B cell (primary cell): ENCODE data around the gene DHRS4. TPM values are rescaled to one million over a fixed set of nuclear protein-coding genes. Genes with fewer than 3 reads are reported as not detected.

ENCODE experiments used
- ATAC-seq: fragments of 200-7000 bp; cut with Tn5 transposase; one replicate; pipeline ENCODE4 v1.10.0; 2021; ENCODE audit warnings: low read depth, mild to moderate bottlenecking, moderate number of reproducible peaks, moderate library complexity
- CTCF ChIA-PET: fragments of 350-600 bp; sonication (Branson Sonifier 250); formaldehyde crosslinking; loops from one replicate; lab custom pipeline; 2021; ENCODE audit warnings: antibody characterized with exemption, inconsistent platforms; lab: Charles Lee
- POLR2A ChIA-PET: fragments of 350-600 bp; sonication (Branson Sonifier 250); formaldehyde crosslinking; loops from one replicate; lab custom pipeline; 2021; ENCODE audit warnings: antibody characterized with exemption; lab: Charles Lee
- DNase-seq: peaks from one replicate; pipeline ENCODE4 v3.0.0; 2013
- H2AFZ ChIP-seq: 2 replicates; pipeline ENCODE4 v1.6.1; 2012; ENCODE audit warnings: mild to moderate bottlenecking, low read depth, low read length; ENCODE audit not compliant: insufficient read depth, poor library complexity, severe bottlenecking
- H3K27ac ChIP-seq, 2 donors: 1 replicate in 1 of 2; 2 replicates in 1 of 2; pipeline ENCODE4 v1.5.1; 2012 to 2013; ENCODE audit warnings: low read length in 2 of 2, mild to moderate bottlenecking in 2 of 2, moderate library complexity in 1 of 2
- H3K27me3 ChIP-seq, 4 experiments: fragments of 200-600 bp in 1 of 4; sonication (generic) in 1 of 4; replicated peaks in 1 of 4; 1 replicate in 2 of 4; 2 replicates in 2 of 4; pipeline versions ENCODE4 v1.6.1 to v1.7.0; 2013 to 2016; ENCODE audit warnings: low read length in 3 of 4, mild to moderate bottlenecking in 2 of 4, mixed read lengths in 1 of 4, moderate library complexity in 1 of 4; ENCODE audit not compliant: insufficient read depth in 4 of 4, control insufficient read depth in 3 of 4; ENCODE audit errors: control extremely low read depth in 1 of 4
- H3K36me3 ChIP-seq, 2 experiments: replicated peaks in 1 of 2; 1 replicate in 1 of 2; 2 replicates in 1 of 2; pipeline versions ENCODE4 v1.6.1 to v1.7.1; 2013; ENCODE audit warnings: low read length in 1 of 2; ENCODE audit not compliant: insufficient read depth in 2 of 2, control insufficient read depth in 1 of 2; ENCODE audit errors: control extremely low read depth in 1 of 2, extremely low read depth in 1 of 2
- H3K4me1 ChIP-seq, 2 donors: fragments of 200-600 bp in 1 of 2; sonication (generic) in 1 of 2; 1 replicate in 1 of 2; 2 replicates in 1 of 2; pipeline versions ENCODE4 v1.5.1 to v1.6.1; 2013 to 2017; ENCODE audit warnings: low read length in 2 of 2; ENCODE audit not compliant: control insufficient read depth in 2 of 2, insufficient read depth in 2 of 2
- H3K4me2 ChIP-seq: replicated peaks from 2 replicates; pipeline ENCODE3; 2012; ENCODE audit warnings: mild to moderate bottlenecking, low read depth, low read length; ENCODE audit not compliant: poor library complexity, severe bottlenecking
- H3K4me3 ChIP-seq, 5 experiments: fragments of 200-600 bp in 1 of 5; sonication (generic) in 1 of 5; 1 replicate in 3 of 5; 2 replicates in 2 of 5; pipeline versions ENCODE4 v1.5.1 to v1.7.0; 2011 to 2016; ENCODE audit warnings: low read length in 4 of 5, mild to moderate bottlenecking in 4 of 5, low read depth in 2 of 5, control low read depth in 1 of 5, moderate library complexity in 1 of 5; ENCODE audit not compliant: insufficient read depth in 1 of 5; ENCODE audit errors: control extremely low read depth in 1 of 5, extremely low read depth in 1 of 5
- H3K79me2 ChIP-seq: fragments of 200-600 bp; sonication (generic); one replicate; pipeline ENCODE4 v1.6.0; 2016; ENCODE audit warnings: low read length; ENCODE audit not compliant: control insufficient read depth, insufficient read depth
- H3K9ac ChIP-seq: fragments of 200-600 bp; sonication (generic); 2 replicates; pipeline ENCODE4 v1.6.1; 2017; ENCODE audit warnings: mild to moderate bottlenecking, low read length, moderate library complexity
- H3K9me3 ChIP-seq, 3 donors: one replicate each; pipeline versions ENCODE4 v1.6.1 to v1.7.1; 2013; ENCODE audit warnings: low read length in 2 of 3; ENCODE audit not compliant: control insufficient read depth in 2 of 3, insufficient read depth in 1 of 3; ENCODE audit errors: control extremely low read depth in 1 of 3
- H4K20me1 ChIP-seq: 2 replicates; pipeline ENCODE4 v1.6.0; 2012; ENCODE audit warnings: mild to moderate bottlenecking, low read length; ENCODE audit not compliant: insufficient read depth, control insufficient read depth, poor library complexity, severe bottlenecking
- H3K27ac Mint-ChIP-seq: one replicate; pipeline ENCODE4 v1.8.0; 2021; ENCODE audit warnings: mixed read lengths
- H3K27me3 Mint-ChIP-seq: one replicate; pipeline ENCODE4 v1.8.0; 2021; ENCODE audit warnings: mixed read lengths
- H3K4me1 Mint-ChIP-seq: one replicate; pipeline ENCODE4 v1.8.0; 2021; ENCODE audit warnings: mixed read lengths
- H3K4me3 Mint-ChIP-seq: one replicate; pipeline ENCODE4 v1.8.0; 2021; ENCODE audit warnings: mixed read lengths
- H3K9me3 Mint-ChIP-seq: one replicate; pipeline ENCODE4 v1.8.0; 2022; ENCODE audit warnings: mixed read lengths; ENCODE audit not compliant: insufficient read depth
- CTCF ChIP-seq: fragments of 200-600 bp; IDR thresholded peaks from one replicate; pipeline ENCODE4 v1.8.0; 2022; ENCODE audit warnings: antibody characterized with exemption, mild to moderate bottlenecking
- EZH2 ChIP-seq: IDR thresholded peaks from 2 replicates; pipeline ENCODE4 v1.6.1; 2012; ENCODE audit warnings: borderline replicate concordance, low read depth, mild to moderate bottlenecking, moderate library complexity, low read length; ENCODE audit not compliant: insufficient read depth, poor library complexity, severe bottlenecking
- WGBS: methylation state at CpG from one replicate; pipeline ENCODE4 v1.1.5; 2013; ENCODE audit warnings: missing lambda C conversion rate; ENCODE audit not compliant: insufficient coverage; 5-methylcytosine and 5-hydroxymethylcytosine counted together
- intact Hi-C: fragments of 100-400 bp; cut with micrococcal nuclease; formaldehyde crosslinking; loops from one replicate; pipeline ENCODE4 v1.10.0; 2022
- polyA plus RNA-seq: library from polyadenylated mRNA; depleted of rRNA; stranded (reverse); fragments of >200 nt; gene quantifications from 2 replicates; pipeline ENCODE4 v1.2.3, GENCODE V29; 2012
- total RNA-seq, 2 donors: library from RNA; stranded (reverse); fragments of 120-200 nt in 1 of 2; gene quantifications; 1 replicate in 1 of 2; 2 replicates in 1 of 2; pipeline versions ENCODE4 v1.2.3 to v1.2.4, GENCODE V29; 2013 to 2022

Gene DHRS4
- total and polyA plus RNA-seq, 2 donors (not counting 1 experiment from before 2014, with no cell fraction given) = 15.6 to 16.2 TPM

GRCh38 chr14:23936084-23936829 lies 17.3 kb upstream of the DHRS4 start:
- TF ChIP-seq EZH2 = no peak
- no peak for TF ChIP-seq CTCF
- H3K4me3 Mint-ChIP-seq = no peak overlapping the region
- H3K27me3 ChIP-seq = no peaks in the 10 kb centered on the region
- H3K4me3 ChIP-seq = no peak overlapping the region
- H3K4me1 ChIP-seq = no peaks in the 10 kb centered on the region
- H2AFZ ChIP-seq = no peak overlapping the region
- H3K4me2 ChIP-seq = no peak overlapping the region
- ATAC-seq = no peak
- H3K9me3 ChIP-seq = peaks cover 0 to 3% (median 0%) of the 10 kb centered on the region in 3 donors
- H3K36me3 ChIP-seq = peaks cover 0 to 6% of the 10 kb centered on the region in 2 experiments
- no peaks in the 10 kb centered on the region for H3K9me3 Mint-ChIP-seq
- H3K4me1 Mint-ChIP-seq = peaks cover 8% of the 10 kb centered on the region
- CTCF ChIA-PET = no interaction called here
- no peak overlapping the region for H3K27ac ChIP-seq
- no peaks in the 10 kb centered on the region for H3K27me3 Mint-ChIP-seq
- intact Hi-C loops = no loop called here
- no peak overlapping the region for H3K27ac Mint-ChIP-seq
- POLR2A ChIA-PET = no interaction called here
- H3K9ac ChIP-seq = no peak overlapping the region
- H3K79me2 ChIP-seq = no peaks in the 10 kb centered on the region
- DNase-seq = no peak
- no peaks in the 10 kb centered on the region for H4K20me1 ChIP-seq
- WGBS = 93% methylated on average over 4 of the region's 7 CpGs

GRCh38 chr14:23937203-23937602 lies 16.4 kb upstream of the DHRS4 start:
- TF ChIP-seq CTCF = no peak
- no peak for TF ChIP-seq EZH2
- H2AFZ ChIP-seq = no peak overlapping the region
- peaks cover 0 to 8% of the 10 kb centered on the region in 2 experiments for H3K36me3 ChIP-seq
- peaks cover 8% of the 10 kb centered on the region for H3K4me1 Mint-ChIP-seq
- H3K27me3 ChIP-seq = no peaks in the 10 kb centered on the region
- no peaks in the 10 kb centered on the region for H3K79me2 ChIP-seq
- H3K27me3 Mint-ChIP-seq = no peaks in the 10 kb centered on the region
- no peak overlapping the region for H3K4me3 Mint-ChIP-seq
- POLR2A ChIA-PET = no interaction called here
- no CpG with 5 or more reads among the region's 2 CpGs for WGBS
- CTCF ChIA-PET = no interaction called here
- H3K9me3 ChIP-seq = peaks cover 0 to 3% (median 0%) of the 10 kb centered on the region in 3 donors
- H3K9ac ChIP-seq = no peak overlapping the region
- intact Hi-C loops = no loop called here
- H3K4me3 ChIP-seq = no peak overlapping the region
- DNase-seq = no peak
- H3K4me2 ChIP-seq = no peak overlapping the region
- ATAC-seq = no peak
- no peak overlapping the region for H3K27ac Mint-ChIP-seq
- H4K20me1 ChIP-seq = no peaks in the 10 kb centered on the region
- H3K27ac ChIP-seq = no peak overlapping the region
- H3K4me1 ChIP-seq = no peaks in the 10 kb centered on the region
- H3K9me3 Mint-ChIP-seq = no peaks in the 10 kb centered on the region
